Cerebellar cortex (tissue), 1 donor: ENCODE measurements around the gene ASTN1.
A peak's percentile ranks its signal among the peaks of the same experiment; 100 is the strongest.

Experiments used
- DNase-seq: peaks from one replicate; pipeline ENCODE4 v3.0.0-alpha.2; 2015; ENCODE audit warnings: low spot score

ASTN1 gene

GRCh38 chr1:177164380-177165068 is at the start of gene ASTN1:
TSS of gene ASTN1 (minus strand) at chr1:177164712. CDS start at chr1:177164676, 36 bp downstream.
- DNase-seq, result peak; percentile 79

- DNase-seq, result no peak
Measured at GRCh38 chr1:177211231-177211630, 46.7 kb upstream of the ASTN1 start.

- DNase-seq, result no peak
Measured at GRCh38 chr1:177210071-177210470, 45.6 kb upstream of the ASTN1 start.

- peak; percentile 50 for DNase-seq
Measured at GRCh38 chr1:177209357-177209756, 44.8 kb upstream of the ASTN1 start.

GRCh38 chr1:177208920-177209319 is 44.4 kb upstream of the ASTN1 start:
- DNase-seq, result no peak

- DNase-seq, result no peak
Measured at GRCh38 chr1:177206831-177207355, 42.4 kb upstream of the ASTN1 start.

- DNase-seq, result no peak
Measured at GRCh38 chr1:177200290-177200689, 35.8 kb upstream of the ASTN1 start.

- DNase-seq, result no peak
Measured at GRCh38 chr1:177198243-177198642, 33.7 kb upstream of the ASTN1 start.

GRCh38 chr1:177190308-177190970 is 25.9 kb upstream of the ASTN1 start:
- DNase-seq, result no peak

GRCh38 chr1:177186639-177187038 is 22.1 kb upstream of the ASTN1 start:
- DNase-seq, result no peak

GRCh38 chr1:177185209-177185608 is 20.7 kb upstream of the ASTN1 start:
- DNase-seq, result no peak

GRCh38 chr1:177183836-177184235 is 19.3 kb upstream of the ASTN1 start:
- DNase-seq, result no peak

GRCh38 chr1:177181631-177182291 is 17.2 kb upstream of the ASTN1 start:
- peak; percentile 68 for DNase-seq

- DNase-seq, result peak; percentile 3
Measured at GRCh38 chr1:177181280-177181630, 16.7 kb upstream of the ASTN1 start.

- peak; percentile 4 for DNase-seq
Measured at GRCh38 chr1:177174921-177175634, 10.6 kb upstream of the ASTN1 start.

GRCh38 chr1:177173976-177174375 is 9.5 kb upstream of the ASTN1 start:
- DNase-seq, result no peak

GRCh38 chr1:177172866-177173265 is 8.4 kb upstream of the ASTN1 start:
- no peak for DNase-seq

- no peak for DNase-seq
Measured at GRCh38 chr1:177172272-177172671, 7.8 kb upstream of the ASTN1 start.

- DNase-seq, result peak; percentile 29
Measured at GRCh38 chr1:177171536-177172123, 7.1 kb upstream of the ASTN1 start.

- DNase-seq, result peak; percentile 93
Measured at GRCh38 chr1:177170756-177171535, 6.4 kb upstream of the ASTN1 start, which contains the start of gene BRINP2. TSS of gene BRINP2 (plus strand) at chr1:177170958. CDS start at chr1:177229877, 58,919 bp downstream.

GRCh38 chr1:177165069-177165439 is 542 bp upstream of the ASTN1 start:
- DNase-seq, result no peak
